NCI-H2107 treated with DMSO at 0.1 percent for 48 hours (cell line): ENCODE measurements around the gene NELFB.

Experiments used
- DNase-seq: peaks from one replicate; lab custom pipeline; 2025; ENCODE audit not compliant: unreplicated experiment; lab: John Stamatoyannopoulos, UW

NELFB gene

GRCh38 chr9:137302449-137303150 lies 47.5 kb downstream of the NELFB start:
- no peak for DNase-seq

DNA sequence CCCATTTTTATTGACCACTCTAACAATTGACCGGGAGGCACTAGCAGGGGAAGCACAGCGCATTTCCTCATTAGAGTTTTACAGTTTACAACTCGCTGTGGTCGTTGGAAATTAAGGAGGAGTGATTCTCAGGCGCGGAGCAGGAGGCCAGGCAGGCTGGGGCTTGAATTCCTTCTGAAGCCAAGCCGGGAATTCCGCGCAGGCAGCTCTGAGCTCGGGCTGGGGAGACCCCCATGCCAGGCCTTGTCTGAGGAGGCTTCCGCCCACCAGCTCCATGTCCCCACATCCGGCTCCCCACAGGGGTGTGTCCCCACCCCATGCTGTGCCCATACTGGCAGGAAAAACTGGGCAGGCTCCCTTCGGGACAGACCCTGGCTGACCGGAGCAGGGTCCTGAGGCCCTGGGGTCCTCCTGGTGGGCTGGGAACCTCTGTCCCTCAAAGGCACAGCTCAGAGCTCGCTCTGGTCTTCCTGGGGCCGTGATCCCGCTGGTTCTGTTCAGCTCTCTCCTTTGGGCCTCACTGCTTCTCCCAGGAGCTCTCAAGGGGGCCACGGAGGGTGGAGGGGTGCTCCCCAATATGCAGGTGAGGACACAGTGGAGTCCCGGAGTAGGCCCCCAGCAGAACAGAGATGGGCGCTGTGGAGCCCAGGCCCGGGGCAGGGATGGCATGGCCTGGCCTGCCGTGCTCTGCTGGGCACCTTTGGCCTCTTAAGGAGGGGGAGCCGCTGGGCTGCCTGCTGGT lies 48.2 kb downstream of the NELFB start:
- DNase-seq, result no peak

DNA sequence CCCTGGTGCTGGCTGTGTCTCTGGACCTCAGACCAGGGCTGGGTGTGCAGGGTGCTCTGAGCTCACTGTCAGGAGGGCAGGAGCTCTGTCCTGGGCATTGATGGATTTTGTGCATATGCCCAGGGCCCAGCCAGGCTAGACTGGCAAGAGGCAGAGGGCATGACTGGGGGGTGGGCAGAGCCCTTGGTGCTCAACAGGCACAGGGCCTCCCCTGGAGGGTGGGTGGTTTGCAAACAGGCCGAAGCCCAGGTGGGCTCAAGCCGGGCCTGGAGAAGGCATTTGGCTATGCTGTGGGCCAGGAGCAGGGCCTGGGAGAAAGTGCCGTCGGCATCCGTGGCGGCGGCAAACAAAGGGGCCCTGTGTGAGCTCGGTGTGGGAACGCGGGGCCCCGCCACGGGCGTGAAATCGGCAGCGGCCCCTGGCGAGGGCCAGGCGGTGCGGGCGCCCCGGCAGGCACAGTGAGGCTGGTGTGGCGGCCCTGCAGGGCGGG lies 48.8 kb downstream of the NELFB start:
- DNase-seq, result no peak

- no peak for DNase-seq
Observed at GRCh38 chr9:137304383-137305059, 49.4 kb downstream of the NELFB start.

DNA sequence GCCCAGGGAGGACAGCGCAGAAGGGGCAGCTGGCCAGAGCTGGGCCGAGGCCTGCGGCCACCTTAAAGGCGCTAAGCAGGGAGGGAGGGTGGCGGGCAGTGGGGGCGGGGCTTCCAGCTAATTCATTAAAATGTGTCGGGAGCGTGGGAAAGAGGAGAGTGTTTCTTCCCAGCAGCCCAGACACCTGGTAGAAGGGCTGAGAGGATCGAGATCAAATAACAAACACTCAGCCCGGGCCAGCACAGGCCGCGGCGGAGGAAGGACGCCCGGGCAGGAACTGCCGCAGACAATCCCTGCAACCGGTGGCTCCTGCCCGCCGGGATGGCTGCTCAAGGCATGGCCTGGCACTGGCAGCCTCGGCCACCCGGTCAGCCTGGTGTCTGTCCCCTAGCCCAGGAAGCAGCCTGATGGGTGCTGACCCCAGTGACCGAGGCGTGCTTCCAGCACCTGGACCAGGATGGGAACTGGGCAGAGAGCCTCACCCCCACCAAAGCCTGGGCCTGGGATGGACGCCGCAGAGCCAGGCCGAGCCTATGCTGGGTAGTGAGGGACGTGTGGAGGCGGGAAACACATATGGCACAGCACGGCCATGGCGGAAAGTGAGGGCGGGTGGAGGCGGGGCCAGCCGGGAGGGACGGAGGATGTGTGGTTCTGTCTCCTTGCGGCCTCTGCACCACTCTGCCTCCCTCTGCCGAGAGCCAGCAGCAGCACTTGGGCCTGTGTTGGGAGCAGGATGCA lies 50.1 kb downstream of the NELFB start:
- DNase-seq, result peak; percentile 89

DNA sequence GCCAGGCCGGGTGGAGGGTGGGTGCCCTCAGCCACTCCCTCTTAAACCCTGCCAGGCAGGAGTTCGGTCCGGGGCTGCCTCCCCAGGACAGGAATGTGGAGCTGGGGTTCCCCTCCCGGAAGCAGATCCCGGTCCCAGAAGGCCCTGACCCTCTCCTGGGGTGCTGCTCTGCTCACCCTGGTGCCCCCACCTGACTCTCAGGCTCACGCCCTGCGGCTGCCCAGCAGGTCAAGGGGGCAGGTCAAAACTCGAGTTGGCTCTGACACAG lies 50.6 kb downstream of the NELFB start:
- DNase-seq, result no peak

DNA sequence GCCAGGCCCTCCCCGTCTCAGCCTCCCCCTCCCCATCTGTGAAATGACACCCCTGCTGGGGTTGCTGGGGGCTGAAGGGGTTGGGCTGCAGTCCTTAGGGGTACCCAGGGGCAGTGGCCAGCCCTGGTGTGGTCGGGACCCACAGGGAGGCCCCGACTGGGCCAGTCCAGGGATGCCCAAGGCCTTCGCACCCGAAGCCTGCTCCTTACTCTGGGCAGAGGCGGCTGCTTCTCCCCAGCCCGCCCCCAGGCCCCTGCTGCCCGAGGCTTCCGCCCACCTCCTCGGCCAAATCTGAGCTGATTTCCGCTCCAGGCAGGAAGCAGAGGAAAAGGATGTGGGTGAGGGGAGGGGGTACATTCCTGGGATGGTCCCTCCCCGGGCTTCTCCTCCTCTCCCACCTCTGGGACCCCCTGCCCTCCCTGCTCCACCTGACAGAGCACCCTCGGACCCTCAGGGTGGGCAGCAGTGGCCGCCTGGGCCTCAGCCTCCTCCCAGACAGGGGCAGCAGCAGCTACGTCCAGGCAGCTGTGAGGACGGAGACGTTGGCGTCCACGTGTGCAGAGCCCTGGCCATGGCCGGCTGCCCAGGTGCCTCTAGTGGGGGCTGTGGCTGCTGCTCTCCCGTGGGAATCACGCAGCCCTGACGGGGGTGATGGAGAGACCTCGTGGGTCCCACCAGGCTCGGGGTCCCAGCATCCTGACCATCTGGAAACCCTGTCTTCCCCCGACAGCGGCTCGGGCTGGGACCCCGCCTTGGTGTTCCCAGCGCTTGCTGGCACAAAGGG lies 51.1 kb downstream of the NELFB start:
- DNase-seq, result no peak

GRCh38 chr9:137306850-137307254 lies 51.7 kb downstream of the NELFB start:
- DNase-seq, result no peak

GRCh38 chr9:137307255-137308056 lies 52.3 kb downstream of the NELFB start:
- no peak for DNase-seq

- no peak for DNase-seq
Observed at GRCh38 chr9:137308057-137308619, 53.0 kb downstream of the NELFB start.

DNA sequence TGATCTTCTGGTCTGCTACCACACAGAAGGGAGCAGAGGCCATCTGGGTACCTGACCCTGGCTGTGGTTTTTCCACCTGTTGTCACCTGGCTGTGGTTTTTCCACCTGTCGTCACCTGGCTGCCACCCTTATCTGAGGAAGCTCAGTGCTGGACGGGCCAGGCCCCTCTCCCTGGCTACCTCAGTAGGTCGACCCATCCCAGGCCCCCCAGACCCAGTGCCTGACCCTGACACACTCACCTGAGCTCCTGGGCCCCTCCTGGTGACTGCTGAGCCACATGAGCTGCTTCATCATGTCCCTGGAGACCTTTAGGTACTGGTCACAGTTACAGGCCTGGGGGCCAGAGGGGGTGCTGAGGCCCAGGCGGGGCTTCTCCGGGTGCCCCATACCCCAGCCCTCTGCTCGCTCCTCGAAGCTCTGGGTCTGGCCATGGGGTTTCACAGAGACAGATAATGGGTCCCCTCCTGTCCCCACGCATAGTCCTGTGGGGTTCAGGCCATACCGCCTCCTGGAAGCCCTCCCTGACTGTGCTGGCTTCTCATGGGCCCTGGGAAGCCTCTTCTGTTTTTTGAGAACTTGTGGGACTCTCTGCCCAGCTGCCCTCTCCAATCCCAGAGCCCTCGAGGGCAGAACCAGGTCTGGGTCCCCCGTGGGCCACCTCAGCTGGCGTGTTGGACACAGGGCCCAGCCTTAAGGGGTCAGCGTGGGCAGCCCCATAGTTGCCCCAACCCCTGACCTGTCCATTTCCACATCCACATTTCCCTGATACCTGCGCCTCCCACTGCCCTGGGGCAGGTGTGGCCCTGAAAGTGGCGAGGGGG lies 54.5 kb downstream of the NELFB start:
- no peak for DNase-seq

- peak; percentile 62 for DNase-seq
Observed at GRCh38 chr9:137310189-137311052, 55.3 kb downstream of the NELFB start.

GRCh38 chr9:137311171-137311985 lies 56.3 kb downstream of the NELFB start:
- no peak for DNase-seq

DNA sequence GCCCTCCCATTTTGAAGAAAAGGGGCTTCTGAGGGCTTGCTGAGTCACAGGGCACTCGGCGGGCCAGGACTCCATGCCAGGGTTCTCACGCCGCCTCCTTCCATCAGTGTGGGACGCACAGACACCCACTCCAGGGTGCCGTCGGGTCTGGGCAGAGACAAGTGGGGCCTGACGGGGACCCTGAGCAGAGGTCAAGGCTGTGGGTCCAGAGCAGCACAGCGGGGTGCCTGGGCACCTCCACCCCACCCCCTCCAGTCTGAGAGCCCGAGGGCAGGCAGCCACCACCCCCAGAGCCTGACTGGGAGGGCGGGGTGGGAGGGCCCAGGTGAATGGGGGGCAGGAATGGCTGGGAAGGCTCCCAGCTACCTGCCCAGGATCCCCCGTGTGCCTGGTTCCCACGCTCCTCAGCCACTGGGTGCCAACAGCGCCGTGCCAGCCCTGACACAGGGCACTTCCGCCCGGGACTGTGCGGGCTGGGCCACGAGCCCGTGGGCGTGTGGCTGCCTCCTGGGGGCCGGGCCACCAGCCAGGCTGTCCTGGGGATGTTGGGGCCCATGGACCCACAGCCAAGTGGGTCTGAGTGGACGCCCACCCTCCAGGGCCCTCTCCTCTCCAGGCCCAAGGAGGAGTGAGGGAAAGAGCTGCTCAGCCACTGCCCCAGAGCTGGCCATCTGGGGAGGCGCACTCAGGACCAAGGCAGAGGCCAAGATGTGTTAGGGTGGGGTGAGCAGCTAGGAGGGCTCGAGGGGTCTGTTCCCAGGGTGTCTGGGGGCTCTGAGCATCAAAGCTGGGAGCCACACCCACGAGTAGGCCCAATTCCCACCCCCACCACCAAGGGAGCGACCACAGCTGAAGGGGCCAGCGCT lies 57.1 kb downstream of the NELFB start:
- DNase-seq, result no peak

DNA sequence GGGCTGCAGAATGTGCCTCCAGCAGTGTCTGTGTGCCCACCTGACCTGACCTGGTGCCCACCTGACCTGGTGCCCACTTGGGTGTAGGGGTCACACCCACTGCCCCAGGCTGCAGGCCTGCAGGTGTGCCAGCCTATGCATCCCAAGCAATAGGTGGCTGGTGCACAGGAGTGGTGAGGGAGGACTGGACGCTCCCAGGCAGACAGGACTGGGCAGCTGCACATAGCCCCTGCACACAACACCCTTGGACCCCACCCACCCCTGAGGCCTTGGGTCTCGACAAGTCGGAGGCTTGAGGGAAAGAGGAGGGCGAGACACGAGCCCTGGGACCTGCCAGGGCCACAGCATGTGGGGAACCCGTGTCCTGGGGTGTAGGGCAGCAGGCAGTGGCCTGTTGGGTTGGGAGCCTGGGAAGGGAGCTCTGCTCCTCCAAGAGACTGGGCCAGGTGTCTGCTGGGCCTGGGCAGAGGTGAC lies 57.8 kb downstream of the NELFB start:
- DNase-seq, result no peak
